ENCODE results near the gene CADM3. TPM values are rescaled to one million over a fixed set of nuclear protein-coding genes. Genes with fewer than 3 reads are reported as not detected.

Gene CADM3, protein sequence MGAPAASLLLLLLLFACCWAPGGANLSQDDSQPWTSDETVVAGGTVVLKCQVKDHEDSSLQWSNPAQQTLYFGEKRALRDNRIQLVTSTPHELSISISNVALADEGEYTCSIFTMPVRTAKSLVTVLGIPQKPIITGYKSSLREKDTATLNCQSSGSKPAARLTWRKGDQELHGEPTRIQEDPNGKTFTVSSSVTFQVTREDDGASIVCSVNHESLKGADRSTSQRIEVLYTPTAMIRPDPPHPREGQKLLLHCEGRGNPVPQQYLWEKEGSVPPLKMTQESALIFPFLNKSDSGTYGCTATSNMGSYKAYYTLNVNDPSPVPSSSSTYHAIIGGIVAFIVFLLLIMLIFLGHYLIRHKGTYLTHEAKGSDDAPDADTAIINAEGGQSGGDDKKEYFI
- total RNA-seq = 1 to 10 TPM in 2 of 4 donors, under 1 TPM in 2; 0.19 to 9.2 (median 3.3) TPM

DNA sequence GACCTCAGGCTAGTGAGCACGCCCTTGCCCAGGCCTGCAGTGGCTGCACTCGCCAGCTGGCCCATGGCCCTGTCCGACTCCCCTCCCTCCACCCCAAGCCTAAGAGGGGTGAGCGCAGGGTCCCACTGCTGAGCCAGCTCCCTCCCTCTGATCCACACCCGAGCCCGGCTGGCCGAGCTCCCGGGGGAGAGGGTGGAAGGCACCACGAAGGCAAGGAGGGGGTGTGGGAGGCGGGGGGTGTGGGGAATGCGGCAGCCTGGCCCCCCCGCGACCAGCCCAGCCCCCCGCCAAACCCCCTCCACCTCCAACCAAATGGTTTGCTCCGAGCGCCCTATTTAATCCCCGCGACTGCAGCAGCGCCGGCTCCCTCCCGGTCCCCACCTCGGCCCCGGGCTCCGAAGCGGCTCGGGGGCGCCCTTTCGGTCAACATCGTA lies at the start of gene CADM3:
TSS of gene CADM3 (plus strand) at position 362 of the 434 bp plus-strand sequence. CDS start 151 bp downstream, outside the sequence.
- TF ChIP-seq CTCF (IDR thresholded peaks at IDR 0.05) (no peak), POLR2A (IDR thresholded peaks at IDR 0.05) (no peak)
- H3K36me3 ChIP-seq = no peaks in the 10 kb centered on the region
- peak within 1 kb of the TSS in 2 of 4 donors; percentile 43 to 51 for H3K27ac ChIP-seq
- peaks cover 10 to 97% (median 18%) of the 10 kb centered on the region in 4 donors for H3K27me3 ChIP-seq
- no peaks in the 10 kb centered on the region for H3K9me3 ChIP-seq
- peaks cover 8 to 28% (median 10%) of the 10 kb centered on the region in 3 donors for H3K4me1 ChIP-seq
- intact Hi-C loops (cut with DNase I) = no loop called here
- peak within 1 kb of the TSS in 3 of 4 donors; percentile 30 to 62 (median 41) for H3K4me3 ChIP-seq
- DNase-seq = no peak
- 3% methylated on average over 7 of the region's 29 CpGs; no CpG with 5 or more reads in 1 of the 2 donors for WGBS, 2 donors

GRCh38 chr1:159122005-159122621 lies 49.3 kb upstream of the CADM3 start:
- H3K9me3 ChIP-seq = no peaks in the 10 kb centered on the region
- DNase-seq = no peak
- H3K4me3 ChIP-seq = no peak overlapping the region
- intact Hi-C loops (cut with DNase I) = no loop called here
- TF ChIP-seq CTCF (IDR thresholded peaks at IDR 0.05) = no peak
- H3K27ac ChIP-seq = peak overlapping the region in 1 of 4 donors; percentile 14
- no peaks in the 10 kb centered on the region for H3K36me3 ChIP-seq
- H3K27me3 ChIP-seq = no peaks in the 10 kb centered on the region
- peaks cover 0 to 24% (median 10%) of the 10 kb centered on the region in 3 donors for H3K4me1 ChIP-seq
- WGBS, 2 donors = 23 to 25% methylated on average over 2 of the region's 2 CpGs

GRCh38 chr1:159123587-159123986 lies 47.8 kb upstream of the CADM3 start:
- Histone ChIP-seq H3K27me3 (no peaks in the 10 kb centered on the region), H3K4me1 (peaks cover 0 to 24% (median 10%) of the 10 kb centered on the region in 3 donors), H3K9me3 (no peaks in the 10 kb centered on the region), H3K36me3 (no peaks in the 10 kb centered on the region), H3K4me3 (no peak overlapping the region), H3K27ac (no peak overlapping the region)
- intact Hi-C loops (cut with DNase I) = no loop called here
- no peak for DNase-seq
- TF ChIP-seq CTCF (IDR thresholded peaks at IDR 0.05) = no peak
- TF ChIP-seq POLR2A (IDR thresholded peaks at IDR 0.05) = no peak
- 86 to 93% methylated on average over 5 of the region's 5 CpGs for WGBS, 2 donors

GRCh38 chr1:159132271-159132881 lies 39.0 kb upstream of the CADM3 start:
- H3K9me3 ChIP-seq = no peaks in the 10 kb centered on the region
- WGBS, 2 donors = 40 to 42% methylated on average over 12 of the region's 12 CpGs
- no peaks in the 10 kb centered on the region for H3K27me3 ChIP-seq
- TF ChIP-seq CTCF (IDR thresholded peaks at IDR 0.05) = peak; percentile 23 to 83 (median 73)
- TF ChIP-seq POLR2A (IDR thresholded peaks at IDR 0.05) = no peak
- H3K27ac ChIP-seq = no peak overlapping the region
- intact Hi-C loops (cut with DNase I) = no loop called here
- H3K4me3 ChIP-seq = no peak overlapping the region
- no peaks in the 10 kb centered on the region for H3K36me3 ChIP-seq
- no peaks in the 10 kb centered on the region for H3K4me1 ChIP-seq
- peak; percentile 5 for DNase-seq

Data from esophagus squamous epithelium (tissue), 5 donors.